K562 (cell line): Measurements from ENCODE around the gene SLC6A16. TPM values are rescaled to one million over a fixed set of nuclear protein-coding genes. Genes with fewer than 3 reads are reported as not detected.
"Not testable (repeated sequence)": the region's sequence is repeated elsewhere in the genome, so short reads cannot be mapped to it uniquely, and the experiment has no call there.

Experiments
- GATAD2B ChIP-seq: fragments of 450-650 bp; IDR thresholded peaks from 2 replicates; pipeline ENCODE4 v1.6.1; 2017; ENCODE audit warnings: mild to moderate bottlenecking, borderline replicate concordance
- REST ChIP-seq, 2 experiments: fragments of 450-650 bp; formaldehyde crosslinking in 1 of 2; IDR thresholded peaks; 2 replicates each; pipeline versions ENCODE4 v1.4.0 to v1.6.1; 2014 to 2020; ENCODE audit warnings: mild to moderate bottlenecking in 2 of 2, borderline replicate concordance in 1 of 2, low read depth in 1 of 2
- polyA plus RNA-seq, 8 experiments: library from polyadenylated mRNA; depleted of rRNA in 4 of 8; stranded (reverse) in 5 of 8; unstranded in 3 of 8; fragments of >200 nt; fragmentation: Nextera tagmentation in 2 of 8; fragmentation: Illumina TruSeq in 1 of 8; extraction: Ambion mirVana in 2 of 8; extraction: Trizol in 1 of 8; gene quantifications; 2 replicates each; pipeline versions ENCODE4 v1.2.1 to v1.2.3, GENCODE V29; 2011 to 2014; ENCODE audit warnings: inconsistent platforms in 1 of 8, missing spikeins in 1 of 8
- total RNA-seq, 7 experiments: library from RNA; depleted of rRNA in 6 of 7; stranded (reverse); fragments of >200 nt in 6 of 7; fragmentation: Illumina TruSeq in 2 of 7; extraction: Trizol in 2 of 7; gene quantifications; 2 replicates each; pipeline versions ENCODE4 v1.2.1 to v1.2.3, GENCODE V29; 2011 to 2021; ENCODE audit warnings: low replicate concordance in 1 of 7

Gene SLC6A16
- total and polyA plus RNA-seq, 9 of the 15 experiments (the other 6 are each of a cell fraction or from before 2014, with no cell fraction given) = 0.05 to 0.95 (median 0.36) TPM

- TF ChIP-seq REST (IDR thresholded peaks at IDR 0.05; ENCODE audit: borderline replicate concordance) = peak; percentile 55; the same call in 1 of the 2 replicates
- not testable (repeated sequence) for TF ChIP-seq REST (CRISPR knock-in tag; IDR thresholded peaks at IDR 0.05; ENCODE audit: low read depth)
- TF ChIP-seq GATAD2B = peak; percentile 58
- TF ChIP-seq, all 486 proteins: peak for 18; not testable (repeated sequence) for 468
These were observed 58.6 kb downstream of the SLC6A16 start (continued) for GRCh38 chr19:49266409-49266808.
